Dendritic cell treated with granulocyte-macrophage colony-stimulating factor and Interleukin-4, amounts not matched to agents 40 ng/mL and 50 ng/mL, for 4 days (primary cell): ENCODE data around the gene RAPGEF6.
"Not testable (repeated sequence)": the region's sequence is repeated elsewhere in the genome, so short reads cannot be mapped to it uniquely, and the experiment has no call there.

Experiments
- H3K27ac Mint-ChIP-seq: one replicate; pipeline ENCODE4 v1.8.0; 2022; ENCODE audit warnings: mild to moderate bottlenecking, mixed read lengths
- H3K27me3 Mint-ChIP-seq: one replicate; pipeline ENCODE4 v1.8.0; 2022; ENCODE audit warnings: mild to moderate bottlenecking, mixed read lengths
- H3K36me3 Mint-ChIP-seq: one replicate; pipeline ENCODE4 v1.8.0; 2022; ENCODE audit warnings: low read depth, mixed read lengths
- H3K4me1 Mint-ChIP-seq: one replicate; pipeline ENCODE4 v1.8.0; 2022; ENCODE audit warnings: low read depth, mixed read lengths
- H3K4me3 Mint-ChIP-seq: one replicate; pipeline ENCODE4 v1.8.0; 2022; ENCODE audit warnings: mild to moderate bottlenecking, moderate library complexity, mixed read lengths
- H3K9me3 Mint-ChIP-seq: one replicate; pipeline ENCODE4 v1.8.0; 2022; ENCODE audit warnings: mixed read lengths
- intact Hi-C: fragments of 100-400 bp; cut with micrococcal nuclease; formaldehyde crosslinking; loops from one replicate; pipeline ENCODE4 v1.15.0; 2022

Gene RAPGEF6

DNA sequence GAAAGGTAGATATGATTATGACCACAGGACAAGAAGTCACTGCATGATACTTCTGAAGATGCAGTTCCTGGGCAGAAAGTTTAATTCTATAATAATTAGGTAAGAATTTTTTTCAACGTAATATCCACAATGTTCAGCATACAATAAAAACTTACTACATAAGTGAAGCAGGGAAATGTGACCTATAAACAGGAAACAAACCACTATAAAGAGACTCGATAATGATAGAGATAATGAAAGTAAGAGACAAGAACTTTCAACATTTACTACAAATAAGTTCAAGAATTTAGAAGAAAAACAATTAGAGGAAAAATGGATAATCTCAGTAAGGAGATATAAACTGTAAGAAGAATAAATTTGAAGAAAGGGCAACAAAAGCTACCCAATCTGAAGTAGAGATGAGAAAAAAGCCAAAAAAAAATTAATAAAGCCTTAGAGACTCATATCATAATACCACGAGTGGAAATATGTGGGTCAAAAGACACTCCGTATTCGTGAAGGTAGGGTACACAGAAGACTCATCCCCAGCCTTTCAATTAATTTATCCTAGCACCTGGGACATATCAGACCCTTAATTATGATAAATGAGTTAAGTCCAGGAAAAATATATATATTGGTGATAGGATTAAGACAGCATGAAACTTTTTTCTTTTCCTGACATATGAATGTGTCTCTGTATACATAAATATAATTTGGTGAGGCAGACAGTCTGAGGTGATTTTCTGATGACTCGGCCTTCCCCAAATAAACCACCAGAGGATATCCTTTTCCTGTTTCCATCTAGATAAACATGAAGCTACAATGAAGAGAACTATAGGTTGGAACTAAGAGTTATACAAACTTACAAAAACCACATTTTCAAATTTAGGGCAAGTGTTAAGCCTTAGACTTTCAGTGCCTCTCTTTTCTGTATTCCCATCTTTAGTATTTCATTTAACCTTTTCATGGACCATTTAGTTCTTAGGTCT lies 120.4 kb downstream of the RAPGEF6 start:
- Mint-ChIP-seq H3K4me1 (peaks cover 23% of the 10 kb centered on the region), H3K27ac (no peak overlapping the region), H3K27me3 (no peaks in the 10 kb centered on the region), H3K4me3 (no peak overlapping the region), H3K36me3 (peaks cover 46% of the 10 kb centered on the region), H3K9me3 (no peaks in the 10 kb centered on the region)
- intact Hi-C loops = no loop called here

DNA sequence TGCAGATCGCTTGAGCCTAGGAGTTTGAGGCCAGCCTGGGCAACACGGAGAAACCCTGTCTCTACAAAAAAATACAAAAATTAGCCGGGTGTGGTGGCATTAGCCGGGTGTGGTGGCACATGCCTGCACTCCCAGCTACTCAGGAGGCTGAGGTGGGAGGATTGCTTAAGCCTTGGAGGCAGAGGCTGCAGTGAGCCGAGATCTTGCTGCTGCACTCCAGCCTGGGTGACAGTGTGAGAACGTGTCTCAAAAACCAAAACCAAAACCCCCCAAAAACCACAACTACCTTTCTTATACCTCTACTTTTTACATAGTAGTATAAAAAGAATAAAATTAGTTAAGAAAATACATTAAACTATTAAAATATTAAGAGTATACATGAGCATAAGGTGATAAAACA lies 121.2 kb downstream of the RAPGEF6 start:
- H3K9me3 Mint-ChIP-seq = no peaks in the 10 kb centered on the region
- H3K27ac Mint-ChIP-seq = no peak overlapping the region
- no peak overlapping the region for H3K4me3 Mint-ChIP-seq
- H3K27me3 Mint-ChIP-seq = no peaks in the 10 kb centered on the region
- intact Hi-C loops = no loop called here
- peaks cover 23% of the 10 kb centered on the region for H3K4me1 Mint-ChIP-seq
- peaks cover 38% of the 10 kb centered on the region for H3K36me3 Mint-ChIP-seq

DNA sequence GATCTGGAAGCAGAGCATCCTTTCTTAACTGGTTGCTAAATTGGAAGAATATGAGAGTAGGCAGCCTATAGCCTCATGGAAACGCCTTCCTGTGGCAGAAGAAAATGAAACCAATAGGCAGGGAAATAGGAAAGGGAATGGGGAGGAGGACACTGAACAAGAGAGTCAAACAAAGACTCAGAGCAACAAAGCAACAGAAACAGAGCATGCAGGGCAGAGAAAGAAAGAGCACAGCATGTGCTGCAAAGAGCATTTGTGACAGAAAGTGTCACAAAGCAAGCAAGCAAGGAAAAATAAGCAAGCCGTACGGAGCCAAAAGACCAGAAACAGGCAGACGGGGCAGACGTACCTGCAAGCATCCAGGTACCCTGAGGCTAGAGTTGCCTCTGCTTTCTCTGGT lies 123.1 kb downstream of the RAPGEF6 start:
- no peaks in the 10 kb centered on the region for H3K9me3 Mint-ChIP-seq
- H3K4me1 Mint-ChIP-seq = peaks cover 23% of the 10 kb centered on the region
- no peak overlapping the region for H3K4me3 Mint-ChIP-seq
- no peaks in the 10 kb centered on the region for H3K27me3 Mint-ChIP-seq
- intact Hi-C loops = no loop called here
- no peak overlapping the region for H3K27ac Mint-ChIP-seq
- H3K36me3 Mint-ChIP-seq = peaks cover 24% of the 10 kb centered on the region

DNA sequence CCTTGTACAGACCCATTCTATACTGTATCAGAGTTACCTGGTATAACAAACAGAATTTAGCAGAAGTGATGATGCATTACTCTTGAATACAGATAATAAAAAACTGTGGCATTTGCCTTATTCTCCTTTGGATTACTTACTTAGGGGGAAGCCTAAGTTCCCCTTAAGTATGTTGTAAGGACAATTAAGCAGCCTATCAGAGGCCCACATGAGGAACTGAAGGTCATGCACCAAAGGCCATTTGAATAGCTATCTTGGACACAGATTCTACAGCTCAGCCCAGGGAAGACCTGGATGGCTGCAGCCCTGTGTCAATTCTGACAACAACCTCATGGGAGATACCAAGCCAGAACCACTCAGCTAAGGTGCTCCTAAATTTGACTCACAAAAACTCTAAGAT lies 125.2 kb downstream of the RAPGEF6 start:
- H3K36me3 Mint-ChIP-seq = peaks cover 14% of the 10 kb centered on the region
- no peaks in the 10 kb centered on the region for H3K9me3 Mint-ChIP-seq
- no peak overlapping the region for H3K27ac Mint-ChIP-seq
- no peaks in the 10 kb centered on the region for H3K27me3 Mint-ChIP-seq
- intact Hi-C loops = no loop called here
- H3K4me3 Mint-ChIP-seq = no peak overlapping the region
- H3K4me1 Mint-ChIP-seq = peaks cover 14% of the 10 kb centered on the region

DNA sequence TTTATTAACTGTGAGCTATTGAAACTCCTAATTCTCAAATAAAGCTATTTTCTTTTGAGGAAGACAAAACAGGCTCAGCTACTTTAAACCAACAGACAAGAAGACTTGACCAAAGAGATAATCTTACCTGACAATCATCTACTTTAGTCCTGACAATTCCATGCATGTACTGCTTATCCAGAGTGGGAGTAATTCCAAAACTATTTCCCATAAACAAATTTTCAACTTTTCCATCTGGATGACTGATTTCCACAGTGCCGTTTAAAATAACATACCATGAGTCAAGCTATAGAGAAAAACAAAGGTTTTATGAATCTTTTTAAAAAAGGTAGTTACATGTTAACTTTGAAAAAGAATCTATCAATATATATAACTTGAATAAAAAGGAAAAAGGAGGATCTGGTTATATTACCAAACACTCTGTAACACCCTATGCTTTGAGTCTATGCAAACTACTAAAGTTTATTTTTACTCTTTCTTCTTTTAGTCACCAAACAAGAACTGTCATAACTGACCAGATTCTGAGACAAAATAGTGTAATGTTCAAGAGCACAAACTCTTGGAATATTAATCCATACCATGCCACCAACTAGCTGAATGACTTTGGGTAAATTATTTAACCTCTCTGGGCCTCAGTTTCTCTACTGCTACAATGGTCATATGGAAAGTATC lies 129.7 kb downstream of the RAPGEF6 start:
- H3K9me3 Mint-ChIP-seq = no peaks in the 10 kb centered on the region
- H3K27me3 Mint-ChIP-seq = no peaks in the 10 kb centered on the region
- H3K4me1 Mint-ChIP-seq = peaks cover 15% of the 10 kb centered on the region
- no peak overlapping the region for H3K4me3 Mint-ChIP-seq
- intact Hi-C loops = no loop called here
- H3K36me3 Mint-ChIP-seq = peaks cover 44% of the 10 kb centered on the region
- peak overlapping the region; percentile 44 for H3K27ac Mint-ChIP-seq

DNA sequence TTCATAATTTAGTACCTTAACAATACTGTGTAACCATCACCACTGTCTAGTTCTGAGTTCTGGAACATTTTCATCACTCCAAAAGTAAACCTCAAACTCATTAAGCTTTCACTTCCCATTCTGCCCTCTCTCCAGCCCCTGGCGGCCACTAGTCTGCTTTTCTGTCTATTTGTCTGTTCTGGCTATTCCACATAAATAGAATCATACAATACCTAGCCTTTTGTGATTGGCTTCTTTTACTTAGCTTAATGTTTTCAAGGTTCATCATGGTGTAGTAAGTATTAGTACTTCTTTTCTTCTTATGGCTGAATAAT lies 138.7 kb downstream of the RAPGEF6 start:
- H3K27me3 Mint-ChIP-seq = peaks cover 10% of the 10 kb centered on the region
- peaks cover 15% of the 10 kb centered on the region for H3K4me1 Mint-ChIP-seq
- intact Hi-C loops = loop anchor here (1.0 kb wide), 1 partner anchor 11 kb away; no protein-coding TSS in a partner anchor
- H3K9me3 Mint-ChIP-seq = no peaks in the 10 kb centered on the region
- peaks cover 47% of the 10 kb centered on the region for H3K36me3 Mint-ChIP-seq
- no peak overlapping the region for H3K27ac Mint-ChIP-seq
- no peak overlapping the region for H3K4me3 Mint-ChIP-seq

DNA sequence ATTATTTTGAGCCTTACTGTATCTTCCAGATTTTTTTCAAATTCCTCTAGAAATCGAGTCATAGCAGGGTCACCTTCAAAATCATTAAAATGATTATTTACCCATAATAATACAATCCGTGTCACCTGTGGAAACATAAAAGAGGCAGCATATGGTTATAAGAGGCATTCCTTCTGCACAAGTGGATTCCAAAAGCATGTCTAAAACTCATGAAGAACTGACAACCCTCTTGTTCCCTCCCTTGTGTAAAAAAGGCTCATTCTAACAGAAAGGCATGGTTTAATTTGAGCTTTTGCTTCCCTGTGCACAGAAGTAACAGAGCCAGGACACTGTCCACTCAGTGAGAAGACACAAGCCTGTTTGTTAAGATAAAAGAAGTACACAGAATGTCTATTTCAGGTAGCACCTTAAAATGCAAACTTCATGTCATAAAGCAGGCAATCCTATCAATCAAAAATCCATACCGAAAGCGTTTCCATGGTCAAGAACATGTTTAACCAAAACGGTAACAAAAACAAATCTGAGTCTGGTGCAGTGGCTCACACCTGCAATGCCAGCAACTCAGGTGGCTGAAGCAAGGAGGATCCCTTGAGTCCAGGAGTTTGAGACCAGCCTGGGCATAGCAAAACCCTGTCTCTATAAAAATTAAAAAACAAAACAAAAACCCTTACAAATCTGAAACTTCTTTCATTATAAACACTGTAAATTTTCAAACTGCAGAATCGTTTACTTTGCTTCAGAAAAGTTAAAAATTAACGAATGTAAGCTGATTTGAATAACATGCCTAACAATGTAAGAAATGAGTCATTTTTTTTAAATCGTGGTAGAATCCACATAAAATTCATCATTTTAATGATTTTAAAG lies 139.3 kb downstream of the RAPGEF6 start:
- H3K27ac Mint-ChIP-seq = no peak overlapping the region
- peaks cover 47% of the 10 kb centered on the region for H3K36me3 Mint-ChIP-seq
- H3K9me3 Mint-ChIP-seq = no peaks in the 10 kb centered on the region
- H3K27me3 Mint-ChIP-seq = peaks cover 10% of the 10 kb centered on the region
- H3K4me1 Mint-ChIP-seq = peaks cover 15% of the 10 kb centered on the region
- H3K4me3 Mint-ChIP-seq = no peak overlapping the region
- intact Hi-C loops = loop anchor here (1.0 kb wide), 1 partner anchor 10 kb away; no protein-coding TSS in a partner anchor

DNA sequence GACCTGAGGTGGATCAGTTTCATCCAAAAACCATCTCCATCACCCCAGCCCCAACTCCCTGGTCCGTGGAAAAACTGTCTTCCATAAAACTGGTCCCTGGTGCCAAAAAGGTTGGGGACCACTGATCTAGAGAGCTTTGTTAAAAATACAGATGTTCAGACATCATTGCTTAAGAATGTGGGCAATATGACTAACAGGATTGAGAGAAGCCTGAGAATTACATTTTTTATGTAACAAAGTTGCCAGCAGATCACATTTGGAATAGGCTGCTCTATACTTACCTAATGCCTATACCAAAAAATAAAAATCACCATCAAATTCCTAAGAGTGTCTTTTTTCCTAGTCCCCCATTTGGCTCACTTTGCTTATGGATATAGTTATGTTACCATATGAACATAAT lies 143.3 kb downstream of the RAPGEF6 start:
- no peaks in the 10 kb centered on the region for H3K9me3 Mint-ChIP-seq
- peaks cover 10% of the 10 kb centered on the region for H3K27me3 Mint-ChIP-seq
- H3K4me1 Mint-ChIP-seq = peaks cover 10% of the 10 kb centered on the region
- no peak overlapping the region for H3K27ac Mint-ChIP-seq
- intact Hi-C loops = no loop called here
- H3K4me3 Mint-ChIP-seq = no peak overlapping the region
- H3K36me3 Mint-ChIP-seq = peaks cover 58% of the 10 kb centered on the region

DNA sequence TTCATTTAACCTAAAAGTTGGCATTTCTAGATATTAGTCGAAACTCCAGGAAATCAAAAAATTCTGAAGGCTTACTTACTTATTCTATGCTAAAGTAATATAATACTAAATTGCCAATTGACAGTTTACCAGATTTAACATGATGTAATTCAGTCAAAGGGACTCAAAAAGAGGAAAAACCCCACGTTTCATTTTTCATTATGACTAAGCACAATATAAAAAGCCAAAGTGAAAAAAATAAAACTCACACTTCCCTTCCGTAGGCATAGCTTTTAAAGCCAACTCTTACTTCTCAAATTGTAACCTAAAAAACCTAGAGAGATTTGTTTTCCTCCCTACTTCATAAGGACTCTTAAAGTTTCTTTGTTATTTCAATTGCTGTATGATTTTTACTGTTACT lies 146.6 kb downstream of the RAPGEF6 start:
- Mint-ChIP-seq H3K4me1 (peaks cover 6% of the 10 kb centered on the region), H3K27me3 (no peaks in the 10 kb centered on the region), H3K4me3 (no peak overlapping the region), H3K36me3 (peaks cover 40% of the 10 kb centered on the region), H3K27ac (no peak overlapping the region), H3K9me3 (no peaks in the 10 kb centered on the region)
- intact Hi-C loops = no loop called here

DNA sequence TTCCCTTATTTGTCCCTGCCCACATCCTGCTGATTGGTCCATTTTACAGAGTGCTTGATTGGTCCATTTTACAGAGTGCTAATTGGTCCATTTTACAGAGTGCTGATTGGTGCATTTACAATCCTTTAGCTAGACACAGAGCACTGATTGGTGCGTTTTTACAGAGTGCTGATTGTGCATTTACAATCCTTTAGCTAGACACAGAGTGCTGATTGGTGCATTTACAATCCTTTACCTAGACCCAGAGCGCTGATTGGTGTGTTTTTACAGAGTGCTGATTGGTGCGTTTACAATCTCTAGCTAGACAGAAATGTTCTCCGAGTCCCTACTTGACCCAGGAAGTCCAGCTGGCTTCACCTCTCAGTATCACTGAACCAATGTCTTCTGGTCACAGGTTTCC lies 147.7 kb downstream of the RAPGEF6 start:
- H3K9me3 Mint-ChIP-seq, intact Hi-C loops, H3K4me3 Mint-ChIP-seq, H3K27me3 Mint-ChIP-seq, H3K27ac Mint-ChIP-seq: not testable (repeated sequence)
- H3K4me1 Mint-ChIP-seq = peaks cover 12% of the 10 kb centered on the region
- H3K36me3 Mint-ChIP-seq = peaks cover 46% of the 10 kb centered on the region

DNA sequence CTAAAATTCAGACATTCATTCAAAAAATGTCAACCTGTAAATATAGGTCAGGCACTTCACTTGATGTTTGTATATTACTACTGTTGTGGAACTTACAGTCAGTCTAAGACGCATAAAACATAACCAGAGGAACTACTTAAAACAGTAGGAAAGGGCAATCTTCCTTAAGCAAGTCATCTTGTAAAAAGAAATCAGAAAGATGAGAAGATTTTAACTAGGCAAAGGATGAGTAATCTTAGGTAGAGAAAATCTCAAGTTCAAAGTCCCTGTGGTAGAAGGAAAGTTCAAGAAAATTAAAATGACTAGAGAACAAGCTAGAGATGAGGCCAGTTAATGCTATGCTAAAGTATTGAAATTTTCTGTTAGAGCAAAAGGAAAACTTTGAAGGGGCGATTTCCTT lies 152.4 kb downstream of the RAPGEF6 start:
- peaks cover 57% of the 10 kb centered on the region for H3K36me3 Mint-ChIP-seq
- no peak overlapping the region for H3K4me3 Mint-ChIP-seq
- peaks cover 20% of the 10 kb centered on the region for H3K4me1 Mint-ChIP-seq
- intact Hi-C loops = no loop called here
- no peaks in the 10 kb centered on the region for H3K27me3 Mint-ChIP-seq
- H3K27ac Mint-ChIP-seq = no peak overlapping the region
- no peaks in the 10 kb centered on the region for H3K9me3 Mint-ChIP-seq

DNA sequence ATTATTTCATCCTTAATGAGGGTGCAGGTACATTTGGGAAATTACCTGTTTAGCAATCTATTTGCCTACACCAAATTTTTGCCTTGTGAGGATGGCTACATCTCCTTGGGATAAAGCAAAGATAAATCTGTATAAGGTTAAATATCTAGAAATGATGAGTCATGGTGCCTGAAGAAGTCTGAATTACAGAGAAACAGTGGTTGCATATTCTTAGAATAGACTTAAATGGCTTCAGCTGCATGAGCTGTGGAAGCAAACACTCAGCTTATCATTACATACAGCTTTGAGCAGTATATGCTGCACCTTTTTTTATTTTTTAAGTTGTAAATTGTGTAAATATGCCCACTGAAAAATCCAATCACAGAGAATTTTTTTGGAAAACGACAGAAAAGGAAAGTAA lies 153.5 kb downstream of the RAPGEF6 start:
- Mint-ChIP-seq H3K27me3 (no peaks in the 10 kb centered on the region), H3K27ac (no peak overlapping the region), H3K4me3 (no peak overlapping the region), H3K9me3 (no peaks in the 10 kb centered on the region), H3K36me3 (peaks cover 55% of the 10 kb centered on the region), H3K4me1 (peaks cover 20% of the 10 kb centered on the region)
- intact Hi-C loops = no loop called here

DNA sequence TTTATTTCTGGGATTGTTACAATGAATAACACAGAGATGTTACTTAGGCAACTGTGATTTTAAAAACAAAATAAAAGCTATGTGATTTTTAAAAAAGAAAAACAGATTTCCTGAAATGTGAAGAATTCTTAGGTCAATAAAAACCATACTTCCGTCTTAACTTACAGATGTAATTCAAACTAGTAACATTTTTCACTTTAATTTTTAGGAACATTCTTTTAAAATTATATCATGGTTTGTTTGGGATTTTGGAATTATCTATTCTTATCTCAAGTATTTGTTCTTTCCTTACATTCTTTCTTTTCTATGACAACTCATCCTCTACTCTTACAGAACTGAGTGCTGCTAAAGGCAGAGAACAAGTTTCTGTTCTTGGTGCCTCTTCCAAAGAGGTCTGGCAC lies 159.5 kb downstream of the RAPGEF6 start:
- H3K27ac Mint-ChIP-seq = no peak overlapping the region
- intact Hi-C loops = no loop called here
- no peak overlapping the region for H3K4me3 Mint-ChIP-seq
- peaks cover 55% of the 10 kb centered on the region for H3K36me3 Mint-ChIP-seq
- H3K9me3 Mint-ChIP-seq = no peaks in the 10 kb centered on the region
- no peaks in the 10 kb centered on the region for H3K27me3 Mint-ChIP-seq
- H3K4me1 Mint-ChIP-seq = no peaks in the 10 kb centered on the region

DNA sequence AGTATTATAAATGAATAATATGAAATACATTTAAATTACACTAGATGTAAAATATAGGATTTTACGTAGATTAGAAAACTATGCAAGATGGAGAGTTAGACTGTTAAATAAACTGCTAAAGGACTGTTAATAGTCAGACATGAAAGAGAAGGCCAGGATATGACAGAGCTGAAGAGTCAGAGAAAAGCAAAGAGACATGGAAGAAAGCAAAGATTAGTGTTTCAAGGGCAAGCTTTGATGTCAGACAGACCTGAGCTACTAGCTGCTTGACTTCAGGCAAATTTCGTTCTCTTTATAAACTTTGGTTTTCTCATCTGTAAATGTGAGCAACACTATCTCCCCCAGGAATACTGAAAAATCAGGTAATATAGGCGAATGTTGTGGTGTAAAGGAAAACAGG lies 161.3 kb downstream of the RAPGEF6 start:
- Mint-ChIP-seq H3K9me3 (no peaks in the 10 kb centered on the region), H3K27ac (no peak overlapping the region), H3K36me3 (peaks cover 52% of the 10 kb centered on the region), H3K27me3 (no peaks in the 10 kb centered on the region), H3K4me3 (no peak overlapping the region), H3K4me1 (no peaks in the 10 kb centered on the region)
- intact Hi-C loops = no loop called here
